Kidney glomerular epithelial cell (primary cell): ENCODE measurements around the gene HLA-A.

ENCODE experiments used
- DNase-seq: peaks from one replicate; lab custom pipeline; 2025; lab: John Stamatoyannopoulos, UW

Gene HLA-A

DNA sequence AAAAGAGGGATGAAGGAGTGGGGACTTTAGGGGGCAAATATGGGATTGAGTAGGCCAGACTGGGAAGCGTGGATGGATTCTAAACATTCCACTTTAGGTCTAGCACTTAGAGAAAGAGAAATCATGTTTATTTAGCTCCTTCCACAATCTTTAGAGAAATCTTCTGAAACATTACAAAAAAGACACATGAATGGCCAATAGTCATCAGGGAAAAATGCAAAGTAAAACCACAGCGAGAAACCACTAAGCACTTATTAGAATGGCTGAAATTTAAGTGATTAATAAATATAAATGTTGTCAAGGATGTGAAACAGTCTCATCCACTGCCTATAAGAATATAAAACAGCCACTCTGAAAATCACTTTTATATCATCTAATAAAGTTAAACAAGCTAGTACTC is 46.9 kb downstream of the HLA-A start:
- DNase-seq = no peak

- DNase-seq = no peak
Measured at GRCh38 chr6:29990931-29991330, 48.6 kb downstream of the HLA-A start.

- no peak for DNase-seq
Measured at GRCh38 chr6:29992807-29993206, 50.5 kb downstream of the HLA-A start.

- DNase-seq = no peak
Measured at GRCh38 chr6:29994826-29995225, 52.5 kb downstream of the HLA-A start.

- DNase-seq = peak; percentile 30
Measured at GRCh38 chr6:29995340-29995777, 53.0 kb downstream of the HLA-A start.
